WTC11 (cell line): ENCODE data around the gene NLRP1.

Experiments used
- ATF1 ChIP-seq: sonication (generic); formaldehyde crosslinking; IDR thresholded peaks from 2 replicates; pipeline ENCODE4 v1.8.1; 2023; ENCODE audit warnings: mild to moderate bottlenecking, moderate library complexity, missing genetic modification reagents
- TEAD1 ChIP-seq: sonication (generic); formaldehyde crosslinking; IDR thresholded peaks from 2 replicates; pipeline ENCODE4 v1.8.0; 2022; ENCODE audit warnings: mild to moderate bottlenecking, missing genetic modification reagents
- TF ChIP-seq, protein P1 (sequence below): sonication (generic); formaldehyde crosslinking; IDR thresholded peaks from 2 replicates; pipeline ENCODE4 v1.8.0; 2022; ENCODE audit warnings: mild to moderate bottlenecking, missing genetic modification reagents
- TF ChIP-seq, protein P2 (sequence below): sonication (generic); formaldehyde crosslinking; IDR thresholded peaks from 2 replicates; pipeline ENCODE4 v1.8.1; 2022; ENCODE audit warnings: mild to moderate bottlenecking, missing genetic modification reagents, moderate library complexity, borderline replicate concordance
- TF ChIP-seq, protein P3 (sequence below): fragments of 200-600 bp; IDR thresholded peaks from 2 replicates; pipeline ENCODE4 v1.8.0; 2022; ENCODE audit warnings: antibody characterized with exemption

DNA sequence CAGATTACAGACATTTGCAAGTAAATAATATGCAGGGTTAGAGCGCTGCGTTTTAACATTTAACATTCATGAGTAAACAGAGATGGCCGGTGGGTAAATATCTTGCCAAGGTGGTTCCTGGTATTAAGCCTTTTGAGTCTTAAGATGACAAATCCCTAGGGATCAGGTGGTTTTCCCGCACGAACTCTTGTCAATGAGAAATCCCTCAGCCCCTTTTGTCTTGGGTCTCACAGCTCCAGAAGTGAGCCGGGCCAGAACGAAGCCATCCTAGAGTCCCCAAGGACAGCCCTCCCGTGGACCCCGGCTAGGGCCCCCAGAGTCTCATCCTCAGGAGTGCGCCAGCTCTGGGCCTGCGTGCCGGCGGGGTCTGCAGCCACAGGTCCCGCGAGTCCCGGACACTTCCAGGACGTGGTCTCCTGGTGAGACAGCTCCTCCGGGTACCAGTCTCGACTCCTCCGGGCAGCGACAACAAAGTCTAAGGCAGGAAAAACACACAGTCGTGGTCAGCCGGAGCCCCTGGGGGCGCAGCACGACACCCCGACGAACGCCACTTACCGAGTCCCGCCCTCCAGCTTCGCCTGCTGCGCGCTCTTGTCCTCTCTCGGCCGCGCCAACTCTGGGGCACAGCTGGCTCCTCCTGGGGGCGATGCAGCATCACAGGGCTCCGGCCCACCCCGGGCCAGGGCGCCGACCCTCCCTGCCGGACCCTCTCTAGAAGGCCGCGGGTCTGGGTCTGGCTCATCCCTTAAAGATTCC lies 84.7 kb downstream of the NLRP1 start:
- TF ChIP-seq ATF1 (CRISPR knock-in tag) (no peak), TEAD1 (no peak)
- TF ChIP-seq, protein P1, sequence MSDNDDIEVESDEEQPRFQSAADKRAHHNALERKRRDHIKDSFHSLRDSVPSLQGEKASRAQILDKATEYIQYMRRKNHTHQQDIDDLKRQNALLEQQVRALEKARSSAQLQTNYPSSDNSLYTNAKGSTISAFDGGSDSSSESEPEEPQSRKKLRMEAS (CRISPR knock-in tag): no peak
- TF ChIP-seq, protein P2, sequence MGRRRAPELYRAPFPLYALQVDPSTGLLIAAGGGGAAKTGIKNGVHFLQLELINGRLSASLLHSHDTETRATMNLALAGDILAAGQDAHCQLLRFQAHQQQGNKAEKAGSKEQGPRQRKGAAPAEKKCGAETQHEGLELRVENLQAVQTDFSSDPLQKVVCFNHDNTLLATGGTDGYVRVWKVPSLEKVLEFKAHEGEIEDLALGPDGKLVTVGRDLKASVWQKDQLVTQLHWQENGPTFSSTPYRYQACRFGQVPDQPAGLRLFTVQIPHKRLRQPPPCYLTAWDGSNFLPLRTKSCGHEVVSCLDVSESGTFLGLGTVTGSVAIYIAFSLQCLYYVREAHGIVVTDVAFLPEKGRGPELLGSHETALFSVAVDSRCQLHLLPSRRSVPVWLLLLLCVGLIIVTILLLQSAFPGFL (CRISPR knock-in tag): no peak
- TF ChIP-seq, protein P3, sequence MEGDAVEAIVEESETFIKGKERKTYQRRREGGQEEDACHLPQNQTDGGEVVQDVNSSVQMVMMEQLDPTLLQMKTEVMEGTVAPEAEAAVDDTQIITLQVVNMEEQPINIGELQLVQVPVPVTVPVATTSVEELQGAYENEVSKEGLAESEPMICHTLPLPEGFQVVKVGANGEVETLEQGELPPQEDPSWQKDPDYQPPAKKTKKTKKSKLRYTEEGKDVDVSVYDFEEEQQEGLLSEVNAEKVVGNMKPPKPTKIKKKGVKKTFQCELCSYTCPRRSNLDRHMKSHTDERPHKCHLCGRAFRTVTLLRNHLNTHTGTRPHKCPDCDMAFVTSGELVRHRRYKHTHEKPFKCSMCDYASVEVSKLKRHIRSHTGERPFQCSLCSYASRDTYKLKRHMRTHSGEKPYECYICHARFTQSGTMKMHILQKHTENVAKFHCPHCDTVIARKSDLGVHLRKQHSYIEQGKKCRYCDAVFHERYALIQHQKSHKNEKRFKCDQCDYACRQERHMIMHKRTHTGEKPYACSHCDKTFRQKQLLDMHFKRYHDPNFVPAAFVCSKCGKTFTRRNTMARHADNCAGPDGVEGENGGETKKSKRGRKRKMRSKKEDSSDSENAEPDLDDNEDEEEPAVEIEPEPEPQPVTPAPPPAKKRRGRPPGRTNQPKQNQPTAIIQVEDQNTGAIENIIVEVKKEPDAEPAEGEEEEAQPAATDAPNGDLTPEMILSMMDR: no peak
